Measurements from ENCODE around the gene ZNF431. TPM values are rescaled to one million over a fixed set of nuclear protein-coding genes. Genes with fewer than 3 reads are reported as not detected.
"Not testable (repeated sequence)": the region's sequence is repeated elsewhere in the genome, so short reads cannot be mapped to it uniquely, and the experiment has no call there.

The ZNF431 gene
- total RNA-seq, 1 donor from 2014 or later, result 10.2 TPM

- TF ChIP-seq CTCF (IDR thresholded peaks at IDR 0.05), result no peak
- Histone ChIP-seq H3K27ac (no peak overlapping the region), H3K4me1 (no peaks in the 10 kb centered on the region), H3K27me3 (no peaks in the 10 kb centered on the region), H3K4me3 (no peak overlapping the region), H3K9me3 (no peaks in the 10 kb centered on the region), H3K36me3 (no peaks in the 10 kb centered on the region)
- no peak for DNase-seq (ENCODE audit: low spot score in 2 of 2)
- intact Hi-C loops (cut with DNase I), result no loop called here
Observed at GRCh38 chr19:21134934-21135366, 6.9 kb upstream of the ZNF431 start.

GRCh38 chr19:21135433-21135832 lies 6.4 kb upstream of the ZNF431 start:
- intact Hi-C loops (cut with DNase I), result no loop called here
- Histone ChIP-seq H3K9me3 (no peaks in the 10 kb centered on the region), H3K4me3 (no peak overlapping the region), H3K27me3 (no peaks in the 10 kb centered on the region), H3K36me3 (no peaks in the 10 kb centered on the region), H3K4me1 (no peaks in the 10 kb centered on the region), H3K27ac (no peak overlapping the region)
- no peak for TF ChIP-seq CTCF (IDR thresholded peaks at IDR 0.05)
- no peak for DNase-seq (ENCODE audit: low spot score in 2 of 2)

GRCh38 chr19:21138130-21138529 lies 3.7 kb upstream of the ZNF431 start:
- Histone ChIP-seq H3K27me3 (no peaks in the 10 kb centered on the region), H3K4me1 (peaks cover 0 to 5% of the 10 kb centered on the region in 2 donors), H3K9me3 (no peaks in the 10 kb centered on the region), H3K4me3 (no peak overlapping the region), H3K36me3 (no peaks in the 10 kb centered on the region), H3K27ac (no peak overlapping the region)
- no peak for TF ChIP-seq CTCF (IDR thresholded peaks at IDR 0.05)
- intact Hi-C loops (cut with DNase I), result no loop called here
- DNase-seq (ENCODE audit: low spot score in 2 of 2), result no peak

- H3K4me3 ChIP-seq; H3K9me3 ChIP-seq; H3K27ac ChIP-seq; H3K4me1 ChIP-seq; DNase-seq (ENCODE audit: low spot score in 2 of 2); H3K27me3 ChIP-seq; H3K36me3 ChIP-seq: not testable (repeated sequence)
- intact Hi-C loops (cut with DNase I), result loop anchor here (2.0 to 10.0 kb wide), 7 partner anchors 120 to 974 kb away; partner anchors contain the start of genes ZNF429, ZNF430, ZNF486 and ZNF493
Observed at GRCh38 chr19:21141006-21141405, 834 bp upstream of the ZNF431 start.

- Histone ChIP-seq H3K4me1 (peaks cover 0 to 5% of the 10 kb centered on the region in 2 donors), H3K4me3 (peak overlapping the region in 1 of 2 donors; percentile 82), H3K36me3 (peaks cover 5 to 15% of the 10 kb centered on the region in 2 donors), H3K27ac (no peak overlapping the region), H3K9me3 (no peaks in the 10 kb centered on the region), H3K27me3 (no peaks in the 10 kb centered on the region)
- intact Hi-C loops (cut with DNase I), result loop anchor here (5.0 to 10.0 kb wide), 6 partner anchors 181 to 976 kb away; partner anchors contain the start of genes ZNF429, ZNF486, ZNF493 and ZNF708
- DNase-seq (ENCODE audit: low spot score in 2 of 2), result no peak
- no peak for TF ChIP-seq CTCF (IDR thresholded peaks at IDR 0.05)
Observed at GRCh38 chr19:21143428-21143827, 1.6 kb downstream of the ZNF431 start.

- intact Hi-C loops (cut with DNase I), result loop anchor here (5.0 to 10.0 kb wide), 6 partner anchors 181 to 977 kb away; partner anchors contain the start of genes ZNF429, ZNF486, ZNF493 and ZNF708
- no peak for DNase-seq (ENCODE audit: low spot score in 2 of 2)
- H3K27ac ChIP-seq, result no peak overlapping the region
- H3K4me1 ChIP-seq, result peaks cover 0 to 5% of the 10 kb centered on the region in 2 donors
- H3K36me3 ChIP-seq, result peaks cover 5 to 15% of the 10 kb centered on the region in 2 donors
- no peak overlapping the region for H3K4me3 ChIP-seq
- no peaks in the 10 kb centered on the region for H3K9me3 ChIP-seq
- no peaks in the 10 kb centered on the region for H3K27me3 ChIP-seq
- TF ChIP-seq CTCF (IDR thresholded peaks at IDR 0.05), result no peak
Observed at GRCh38 chr19:21143854-21144253, 2.0 kb downstream of the ZNF431 start.

Measured in ascending aorta (tissue), 2 donors.